BLaER1 treated with 17β-estradiol and CSF1 and Interleukin-3, amounts not matched to agents 10 nM and 100 nM (cell line): ENCODE data around the gene FANCI.

ENCODE experiments used
- H3K27ac ChIP-seq, 11 experiments: shearing (Covaris generic); formaldehyde crosslinking; 2 replicates each; pipeline ENCODE4 v1.8.1; 2022
- H3K27me3 ChIP-seq, 11 experiments: shearing (Covaris generic); formaldehyde crosslinking; 2 replicates each; pipeline ENCODE4 v1.8.1; 2022
- H3K36me3 ChIP-seq, 11 experiments: shearing (Covaris generic); formaldehyde crosslinking; 2 replicates each; pipeline ENCODE4 v1.8.1; 2022
- H3K4me1 ChIP-seq, 10 experiments: shearing (Covaris generic); formaldehyde crosslinking; 2 replicates each; pipeline ENCODE4 v1.8.1; 2022
- H3K4me2 ChIP-seq, 11 experiments: shearing (Covaris generic); formaldehyde crosslinking; 2 replicates each; pipeline ENCODE4 v1.8.1; 2022
- H3K4me3 ChIP-seq, 10 experiments: shearing (Covaris generic); formaldehyde crosslinking; 2 replicates each; pipeline ENCODE4 v1.8.1; 2022
- H3K9ac ChIP-seq, 11 experiments: shearing (Covaris generic); formaldehyde crosslinking; 2 replicates each; pipeline ENCODE4 v1.8.1; 2022
- H3K9me3 ChIP-seq, 11 experiments: shearing (Covaris generic); formaldehyde crosslinking; replicated peaks in 1 of 11; 2 replicates each; pipeline ENCODE4 v1.8.1; 2022
- H4K20me1 ChIP-seq, 11 experiments: shearing (Covaris generic); formaldehyde crosslinking; 2 replicates each; pipeline ENCODE4 v1.8.1; 2022
- Cebpa-rat ChIP-seq, 11 experiments: shearing (Covaris generic); IDR thresholded peaks; 2 replicates each; pipeline ENCODE4 v1.8.1; 2022

FANCI gene

GRCh38 chr15:89217031-89217430 is 26.7 kb upstream of the FANCI start:
- H3K27me3 ChIP-seq, result no peaks in the 10 kb centered on the region
- H4K20me1 ChIP-seq, result peaks cover 0 to 5% (median 0%) of the 10 kb centered on the region in 11 experiments; a peak in 2 of 22 replicates
- H3K27ac ChIP-seq, result no peak overlapping the region
- no peaks in the 10 kb centered on the region for H3K9me3 ChIP-seq
- no peak overlapping the region for H3K4me3 ChIP-seq
- no peak overlapping the region for H3K9ac ChIP-seq
- 0 out of 20 replicates have a peak, but pooled peaks cover 0 to 3% (median 0%) of the 10 kb centered on the region in 10 experiments for H3K4me1 ChIP-seq
- no peaks in the 10 kb centered on the region for H3K36me3 ChIP-seq
- no peak overlapping the region for H3K4me2 ChIP-seq
- no peak for TF ChIP-seq Cebpa-rat (IDR thresholded peaks at IDR 0.05)

- Histone ChIP-seq H3K27me3 (no peaks in the 10 kb centered on the region), H3K36me3 (no peaks in the 10 kb centered on the region), H3K4me3 (no peak overlapping the region), H3K9me3 (no peaks in the 10 kb centered on the region), H4K20me1 (peaks cover 0 to 5% (median 0%) of the 10 kb centered on the region in 11 experiments; a peak in 2 of 22 replicates), H3K9ac (no peak overlapping the region), H3K27ac (no peak overlapping the region), H3K4me1 (0 out of 20 replicates have a peak, but pooled peaks cover 0 to 3% (median 0%) of the 10 kb centered on the region in 10 experiments), H3K4me2 (no peak overlapping the region)
- TF ChIP-seq Cebpa-rat (IDR thresholded peaks at IDR 0.05), result no peak
Measured at GRCh38 chr15:89217686-89218376, 25.9 kb upstream of the FANCI start.

- Histone ChIP-seq H3K9ac (no peak overlapping the region), H4K20me1 (peaks cover 0 to 5% (median 0%) of the 10 kb centered on the region in 11 experiments; a peak in 2 of 22 replicates), H3K4me2 (no peak overlapping the region), H3K4me1 (0 out of 20 replicates have a peak, but pooled peaks cover 0 to 3% (median 0%) of the 10 kb centered on the region in 10 experiments), H3K4me3 (no peak overlapping the region), H3K27ac (no peak overlapping the region), H3K36me3 (no peaks in the 10 kb centered on the region), H3K27me3 (no peaks in the 10 kb centered on the region), H3K9me3 (no peaks in the 10 kb centered on the region)
- no peak for TF ChIP-seq Cebpa-rat (IDR thresholded peaks at IDR 0.05)
Measured at GRCh38 chr15:89218531-89218930, 25.2 kb upstream of the FANCI start.

GRCh38 chr15:89221543-89221942 is 22.2 kb upstream of the FANCI start, which contains the start of gene RLBP1:
Gene RLBP1, minus strand, starts transcription at chr15:89221579. Its CDS starts 2,604 bp downstream, at chr15:89218975.
- Histone ChIP-seq H3K4me3 (no peak within 1 kb of the TSS), H4K20me1 (peaks cover 0 to 5% (median 0%) of the 10 kb centered on the region in 11 experiments; a peak in 2 of 22 replicates), H3K4me1 (no peaks in the 10 kb centered on the region), H3K9me3 (no peaks in the 10 kb centered on the region), H3K27ac (no peak within 1 kb of the TSS), H3K9ac (no peak within 1 kb of the TSS), H3K4me2 (no peak within 1 kb of the TSS), H3K27me3 (no peaks in the 10 kb centered on the region), H3K36me3 (no peaks in the 10 kb centered on the region)
- TF ChIP-seq Cebpa-rat (IDR thresholded peaks at IDR 0.05), result no peak

- H3K9me3 ChIP-seq, result no peaks in the 10 kb centered on the region
- no peak overlapping the region for H3K4me3 ChIP-seq
- H3K4me1 ChIP-seq, result peaks cover 0 to 9% (median 7%) of the 10 kb centered on the region in 10 experiments; a peak in 16 of 20 replicates
- H3K27me3 ChIP-seq, result no peaks in the 10 kb centered on the region
- H3K9ac ChIP-seq, result no peak overlapping the region
- no peaks in the 10 kb centered on the region for H4K20me1 ChIP-seq
- H3K36me3 ChIP-seq, result no peaks in the 10 kb centered on the region
- no peak overlapping the region for H3K27ac ChIP-seq
- no peak for TF ChIP-seq Cebpa-rat (IDR thresholded peaks at IDR 0.05)
- H3K4me2 ChIP-seq, result no peak overlapping the region
Measured at GRCh38 chr15:89225588-89225987, 18.2 kb upstream of the FANCI start.

- Histone ChIP-seq H3K4me2 (no peak overlapping the region), H3K4me1 (peaks cover 5 to 16% (median 13%) of the 10 kb centered on the region in 10 experiments; a peak in 17 of 20 replicates), H3K9ac (no peak overlapping the region), H3K4me3 (no peak overlapping the region), H3K27ac (no peak overlapping the region), H3K36me3 (no peaks in the 10 kb centered on the region), H3K27me3 (no peaks in the 10 kb centered on the region), H3K9me3 (no peaks in the 10 kb centered on the region), H4K20me1 (no peaks in the 10 kb centered on the region)
- no peak for TF ChIP-seq Cebpa-rat (IDR thresholded peaks at IDR 0.05)
Measured at GRCh38 chr15:89226359-89227221, 17.2 kb upstream of the FANCI start.

- Histone ChIP-seq H3K36me3 (no peaks in the 10 kb centered on the region), H3K4me2 (no peak overlapping the region), H3K4me3 (no peak overlapping the region), H3K27me3 (no peaks in the 10 kb centered on the region), H3K9ac (no peak overlapping the region), H3K4me1 (peaks cover 5 to 16% (median 13%) of the 10 kb centered on the region in 10 experiments; a peak in 17 of 20 replicates), H3K9me3 (no peaks in the 10 kb centered on the region), H4K20me1 (no peaks in the 10 kb centered on the region), H3K27ac (no peak overlapping the region)
- TF ChIP-seq Cebpa-rat (IDR thresholded peaks at IDR 0.05), result no peak
Measured at GRCh38 chr15:89227425-89227824, 16.4 kb upstream of the FANCI start.

GRCh38 chr15:89230277-89230676 is 13.5 kb upstream of the FANCI start:
- TF ChIP-seq Cebpa-rat (IDR thresholded peaks at IDR 0.05), result no peak
- H3K4me2 ChIP-seq, result peak overlapping the region in 9 of 11 experiments; percentile 4 to 43 (median 21); a peak in 10 of 22 replicates
- no peaks in the 10 kb centered on the region for H3K36me3 ChIP-seq
- H3K27ac ChIP-seq, result no peak overlapping the region
- H3K4me1 ChIP-seq, result peaks cover 5 to 16% (median 13%) of the 10 kb centered on the region in 10 experiments; a peak in 17 of 20 replicates
- H3K4me3 ChIP-seq, result no peak overlapping the region
- H4K20me1 ChIP-seq, result no peaks in the 10 kb centered on the region
- H3K27me3 ChIP-seq, result no peaks in the 10 kb centered on the region
- no peaks in the 10 kb centered on the region; a peak in 1 of 22 replicates for H3K9me3 ChIP-seq
- H3K9ac ChIP-seq, result no peak overlapping the region

GRCh38 chr15:89231832-89232231 is 11.9 kb upstream of the FANCI start:
- Histone ChIP-seq H3K4me2 (no peak overlapping the region), H3K27ac (no peak overlapping the region), H4K20me1 (no peaks in the 10 kb centered on the region), H3K36me3 (no peaks in the 10 kb centered on the region), H3K9ac (no peak overlapping the region), H3K27me3 (no peaks in the 10 kb centered on the region), H3K4me3 (no peak overlapping the region), H3K4me1 (peaks cover 5 to 16% (median 13%) of the 10 kb centered on the region in 10 experiments; a peak in 17 of 20 replicates), H3K9me3 (no peaks in the 10 kb centered on the region; a peak in 1 of 22 replicates)
- TF ChIP-seq Cebpa-rat (IDR thresholded peaks at IDR 0.05), result no peak
